ENCODE data around the gene FAM20C. TPM values are rescaled to one million over a fixed set of nuclear protein-coding genes. Genes with fewer than 3 reads are reported as not detected.

The FAM20C gene
- total RNA-seq, 1 donor from 2014 or later: 21.9 TPM

- Mint-ChIP-seq H3K36me3 (ENCODE audit: low read depth) (no peaks in the 10 kb centered on the region), H3K9me3 (no peaks in the 10 kb centered on the region), H3K4me1 (peaks cover 10% of the 10 kb centered on the region), H3K27ac (ENCODE audit: unreplicated experiment) (no peak overlapping the region), H3K27me3 (ENCODE audit: low read depth) (no peaks in the 10 kb centered on the region), H3K4me3 (no peak overlapping the region)
- no peak for TF ChIP-seq CTCF (conservative IDR thresholded peaks at IDR 0.05)
- no peak for DNase-seq (ENCODE audit: low read depth, low spot score)
These were observed 26.6 kb upstream of the FAM20C start for GRCh38 chr7:165661-166337.

GRCh38 chr7:166338-167060, 25.9 kb upstream of the FAM20C start:
- Mint-ChIP-seq H3K27me3 (ENCODE audit: low read depth) (no peaks in the 10 kb centered on the region), H3K36me3 (ENCODE audit: low read depth) (no peaks in the 10 kb centered on the region), H3K9me3 (no peaks in the 10 kb centered on the region), H3K27ac (ENCODE audit: unreplicated experiment) (no peak overlapping the region), H3K4me1 (peaks cover 10% of the 10 kb centered on the region), H3K4me3 (no peak overlapping the region)
- TF ChIP-seq CTCF (conservative IDR thresholded peaks at IDR 0.05): no peak
- DNase-seq (ENCODE audit: low read depth, low spot score): no peak

- DNase-seq (ENCODE audit: low read depth, low spot score): no peak
- Mint-ChIP-seq H3K9me3 (no peaks in the 10 kb centered on the region), H3K27me3 (ENCODE audit: low read depth) (no peaks in the 10 kb centered on the region), H3K4me3 (no peak overlapping the region), H3K36me3 (ENCODE audit: low read depth) (no peaks in the 10 kb centered on the region), H3K4me1 (peaks cover 14% of the 10 kb centered on the region), H3K27ac (ENCODE audit: unreplicated experiment) (peak overlapping the region; percentile 19)
- TF ChIP-seq CTCF (conservative IDR thresholded peaks at IDR 0.05): no peak
These were observed 25.1 kb upstream of the FAM20C start for GRCh38 chr7:167090-167855.

- Mint-ChIP-seq H3K27me3 (ENCODE audit: low read depth) (no peaks in the 10 kb centered on the region), H3K27ac (ENCODE audit: unreplicated experiment) (no peak overlapping the region), H3K9me3 (no peaks in the 10 kb centered on the region), H3K4me1 (peaks cover 14% of the 10 kb centered on the region), H3K36me3 (ENCODE audit: low read depth) (no peaks in the 10 kb centered on the region), H3K4me3 (no peak overlapping the region)
- no peak for TF ChIP-seq CTCF (conservative IDR thresholded peaks at IDR 0.05)
- DNase-seq (ENCODE audit: low read depth, low spot score): no peak
These were observed 24.2 kb upstream of the FAM20C start for GRCh38 chr7:167976-168791.
